Stimulated activated memory B cell treated with anti-CD40 and anti-IgM and Interleukin-4, amounts not matched to agents 10 μg/mL and 1 μg/mL and 100 μg/mL, for 72 hours (primary cell): ENCODE data around the gene DRICH1.
A peak's percentile ranks its signal among the peaks of the same experiment; 100 is the strongest.
"Not testable (repeated sequence)": the region's sequence is repeated elsewhere in the genome, so short reads cannot be mapped to it uniquely, and the experiment has no call there.

Source experiments
- ATAC-seq: fragments of 150-1000 bp; cut with Tn5 transposase; 2 replicates; pipeline ENCODE4 v1.10.0; 2021
- H3K27ac Mint-ChIP-seq: one replicate; pipeline ENCODE4 v1.8.0; 2022; ENCODE audit warnings: mild to moderate bottlenecking, mixed read lengths
- H3K27me3 Mint-ChIP-seq: one replicate; pipeline ENCODE4 v1.8.0; 2022; ENCODE audit warnings: mixed read lengths
- H3K36me3 Mint-ChIP-seq: one replicate; pipeline ENCODE4 v1.8.0; 2022; ENCODE audit warnings: mixed read lengths
- H3K4me1 Mint-ChIP-seq: one replicate; pipeline ENCODE4 v1.8.0; 2022; ENCODE audit warnings: mixed read lengths
- H3K4me3 Mint-ChIP-seq: one replicate; pipeline ENCODE4 v1.8.0; 2022; ENCODE audit warnings: mild to moderate bottlenecking, moderate library complexity, mixed read lengths
- H3K9me3 Mint-ChIP-seq: one replicate; pipeline ENCODE4 v1.8.0; 2022; ENCODE audit warnings: mixed read lengths

DRICH1 gene

GRCh38 chr22:23591201-23591791, 40.8 kb downstream of the DRICH1 start:
- Mint-ChIP-seq H3K4me3 (no peak overlapping the region), H3K27me3 (peaks cover 30% of the 10 kb centered on the region), H3K9me3 (no peaks in the 10 kb centered on the region), H3K27ac (no peak overlapping the region), H3K4me1 (peaks cover 14% of the 10 kb centered on the region), H3K36me3 (no peaks in the 10 kb centered on the region)
- ATAC-seq: peak; percentile 68

DNA sequence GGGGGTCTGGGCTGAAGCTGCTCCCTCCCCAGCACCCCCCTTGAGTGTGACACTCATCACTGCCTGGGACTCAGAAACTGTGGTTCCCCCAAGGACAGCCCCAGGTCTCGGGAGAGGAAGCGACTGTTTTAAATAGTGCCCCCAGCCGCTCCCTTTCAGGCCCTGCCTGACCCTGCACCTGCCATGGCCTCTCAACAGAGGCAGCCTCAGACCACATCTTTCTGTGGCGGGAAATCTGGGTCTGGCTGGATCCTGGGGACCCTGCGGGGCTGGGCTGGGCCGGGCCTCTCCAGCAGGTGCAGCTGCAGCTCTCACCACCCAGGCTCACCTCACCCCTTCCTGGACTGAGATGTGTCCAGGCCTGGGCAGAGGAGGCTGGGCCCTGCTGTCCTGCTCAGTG, 48.3 kb downstream of the DRICH1 start:
- ATAC-seq: peak; percentile 29
- H3K27ac Mint-ChIP-seq: no peak overlapping the region
- H3K36me3 Mint-ChIP-seq: no peaks in the 10 kb centered on the region
- peaks cover 28% of the 10 kb centered on the region for H3K4me1 Mint-ChIP-seq
- H3K4me3 Mint-ChIP-seq: no peak overlapping the region
- peaks cover 75% of the 10 kb centered on the region for H3K27me3 Mint-ChIP-seq
- H3K9me3 Mint-ChIP-seq: no peaks in the 10 kb centered on the region

DNA sequence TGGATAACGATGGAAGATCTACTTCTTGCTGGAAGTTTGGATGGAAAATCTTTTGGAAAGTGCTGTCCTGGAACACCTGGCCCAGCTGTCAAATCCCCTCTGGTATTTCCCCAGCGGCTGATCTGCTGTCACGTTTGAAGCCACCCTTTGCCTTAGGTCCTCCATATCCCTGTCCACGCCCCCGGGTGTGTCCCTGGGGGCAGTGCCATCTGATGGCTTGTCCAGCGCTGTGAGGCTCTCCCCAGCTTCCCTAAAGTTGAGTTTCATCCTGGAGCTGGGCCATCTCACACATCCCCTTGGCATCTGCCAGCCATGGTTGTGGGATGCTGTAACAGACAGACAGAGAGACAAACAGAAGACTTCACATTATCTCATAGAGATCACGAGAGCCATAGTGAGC, 49.0 kb downstream of the DRICH1 start:
- H3K36me3 Mint-ChIP-seq: no peaks in the 10 kb centered on the region
- no peak overlapping the region for H3K4me3 Mint-ChIP-seq
- H3K27me3 Mint-ChIP-seq: peaks cover 82% of the 10 kb centered on the region
- H3K27ac Mint-ChIP-seq: no peak overlapping the region
- no peaks in the 10 kb centered on the region for H3K9me3 Mint-ChIP-seq
- no peak for ATAC-seq
- H3K4me1 Mint-ChIP-seq: peaks cover 28% of the 10 kb centered on the region

DNA sequence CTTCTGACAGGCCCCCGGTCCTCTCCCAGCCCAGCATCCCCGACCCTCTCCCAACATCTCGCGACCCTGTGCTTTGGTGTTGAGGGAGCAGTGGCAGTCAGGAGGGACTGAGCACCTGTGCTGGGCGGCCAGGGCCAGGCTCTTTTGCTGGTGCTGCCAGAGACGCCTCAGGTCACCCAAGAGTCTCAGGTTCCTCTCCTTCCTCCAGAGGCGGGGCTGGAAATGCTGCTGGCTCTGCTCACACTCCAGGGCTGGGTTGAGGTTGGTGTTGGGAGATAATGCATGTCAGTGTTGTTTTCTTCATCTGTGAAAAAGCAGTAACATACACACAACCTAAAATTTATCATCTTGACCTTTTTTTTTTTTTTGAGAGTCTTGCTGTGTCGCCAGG, 50.9 kb downstream of the DRICH1 start:
- Mint-ChIP-seq H3K4me3 (no peak overlapping the region), H3K27me3 (peaks cover 88% of the 10 kb centered on the region), H3K36me3 (no peaks in the 10 kb centered on the region)

GRCh38 chr22:23580576-23581259, 51.4 kb downstream of the DRICH1 start:
- Mint-ChIP-seq H3K36me3 (no peaks in the 10 kb centered on the region), H3K27ac (no peak overlapping the region), H3K27me3 (peaks cover 94% of the 10 kb centered on the region), H3K9me3 (no peaks in the 10 kb centered on the region), H3K4me3 (no peak overlapping the region), H3K4me1 (peaks cover 28% of the 10 kb centered on the region)
- no peak for ATAC-seq

More for the DNA sequence above, 50.9 kb downstream of the DRICH1 start:
- no peaks in the 10 kb centered on the region for H3K9me3 Mint-ChIP-seq
- ATAC-seq: no peak
- peaks cover 28% of the 10 kb centered on the region for H3K4me1 Mint-ChIP-seq
- H3K27ac Mint-ChIP-seq: no peak overlapping the region

DNA sequence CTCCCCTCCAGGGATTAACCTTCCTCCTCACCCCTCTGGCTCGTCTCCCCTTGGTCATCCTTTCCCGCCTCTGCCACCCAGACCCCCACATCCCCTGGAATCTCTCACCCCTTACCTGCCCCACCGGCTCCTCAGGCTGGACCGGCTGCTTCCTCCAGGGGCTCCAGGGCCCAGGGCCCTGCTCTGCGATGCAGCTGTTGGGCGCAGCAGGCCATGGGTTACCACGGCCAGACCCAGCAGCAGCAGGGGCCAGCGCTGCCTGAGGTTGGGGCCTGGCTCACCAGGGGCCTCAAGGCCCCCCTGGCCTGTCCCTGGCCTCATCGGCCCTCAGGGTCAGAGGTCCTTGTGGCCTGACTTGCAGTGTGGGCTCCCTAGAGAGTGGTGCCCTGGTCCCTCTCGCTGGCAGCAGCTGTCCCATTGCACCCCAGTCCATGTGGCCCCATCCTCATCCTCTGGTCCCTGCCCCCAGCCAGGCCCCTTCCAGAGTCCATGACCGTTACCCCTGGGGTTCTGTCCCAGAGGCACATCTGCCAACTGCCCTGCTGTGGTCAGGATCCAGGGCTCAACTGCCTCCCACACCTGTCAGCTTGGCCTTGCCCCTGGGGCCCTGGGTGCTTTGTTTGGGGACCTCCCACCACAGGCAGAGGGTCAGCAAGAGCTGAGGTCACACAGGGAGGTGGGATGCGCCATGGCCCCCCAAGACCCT, 52.1 kb downstream of the DRICH1 start, which contains the start of gene IGLL1:
Gene IGLL1, minus strand, starts transcription at position 421 of the 706 bp plus-strand sequence. Its CDS starts 100 bp downstream, at position 321.
- H3K36me3 Mint-ChIP-seq: no peaks in the 10 kb centered on the region
- peaks cover 28% of the 10 kb centered on the region for H3K4me1 Mint-ChIP-seq
- no peak for ATAC-seq
- H3K27ac Mint-ChIP-seq: no peak within 1 kb of the TSS
- H3K27me3 Mint-ChIP-seq: peaks cover 97% of the 10 kb centered on the region
- H3K9me3 Mint-ChIP-seq: no peaks in the 10 kb centered on the region
- H3K4me3 Mint-ChIP-seq: no peak within 1 kb of the TSS

- H3K9me3 Mint-ChIP-seq: no peaks in the 10 kb centered on the region
- peaks cover 89% of the 10 kb centered on the region for H3K27me3 Mint-ChIP-seq
- no peak overlapping the region for H3K4me3 Mint-ChIP-seq
- no peak overlapping the region for H3K27ac Mint-ChIP-seq
- ATAC-seq: no peak
- H3K36me3 Mint-ChIP-seq: no peaks in the 10 kb centered on the region
- peaks cover 26% of the 10 kb centered on the region for H3K4me1 Mint-ChIP-seq
These were observed 52.8 kb downstream of the DRICH1 start for GRCh38 chr22:23579280-23579679.

DNA sequence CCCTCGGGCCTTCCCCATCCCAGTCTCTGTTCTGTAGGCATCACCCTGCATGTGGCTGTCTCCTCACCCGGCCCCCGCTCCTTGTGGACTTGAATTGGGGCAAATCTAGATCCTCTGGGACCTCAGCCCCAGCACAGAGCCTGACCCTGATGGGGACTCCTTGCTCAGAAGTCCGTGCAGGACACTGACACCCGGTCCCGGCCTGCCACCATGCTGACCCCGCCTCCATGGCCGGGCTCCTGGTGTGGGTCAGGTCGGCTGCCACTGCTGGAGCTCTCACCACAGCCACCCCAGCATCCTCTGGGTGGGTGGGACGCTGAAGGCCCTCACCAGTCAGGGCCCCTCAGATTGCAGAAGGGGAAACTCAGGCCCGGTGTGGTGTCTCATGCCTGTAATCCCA, 53.8 kb downstream of the DRICH1 start:
- Mint-ChIP-seq H3K4me3 (no peak overlapping the region), H3K4me1 (peaks cover 16% of the 10 kb centered on the region), H3K9me3 (no peaks in the 10 kb centered on the region), H3K27me3 (peaks cover 80% of the 10 kb centered on the region), H3K36me3 (no peaks in the 10 kb centered on the region), H3K27ac (no peak overlapping the region)
- no peak for ATAC-seq

DNA sequence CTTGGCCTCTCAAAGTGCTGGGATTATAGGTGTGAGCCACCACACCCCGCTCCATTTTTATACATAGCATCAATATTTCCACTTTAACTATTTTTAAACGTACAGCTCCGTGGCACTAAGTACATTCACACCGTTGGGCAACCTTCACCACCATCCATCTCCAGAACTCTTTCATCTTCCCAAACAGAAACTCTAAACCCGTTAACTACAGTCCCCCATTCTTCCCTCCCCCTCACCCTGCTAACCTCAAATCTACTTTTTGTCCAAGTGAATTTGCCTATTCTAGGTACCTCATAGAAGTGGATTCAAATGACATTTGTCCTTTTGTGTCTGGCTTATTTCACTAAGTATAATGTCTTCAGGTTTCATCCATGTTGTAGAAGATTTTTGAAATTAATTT, 55.4 kb downstream of the DRICH1 start:
- peaks cover 80% of the 10 kb centered on the region for H3K27me3 Mint-ChIP-seq
- no peak overlapping the region for H3K27ac Mint-ChIP-seq
- peaks cover 13% of the 10 kb centered on the region for H3K4me1 Mint-ChIP-seq
- H3K4me3 Mint-ChIP-seq: no peak overlapping the region
- H3K36me3 Mint-ChIP-seq: no peaks in the 10 kb centered on the region
- no peak for ATAC-seq
- no peaks in the 10 kb centered on the region for H3K9me3 Mint-ChIP-seq

- H3K4me3 Mint-ChIP-seq: no peak overlapping the region
These were observed 56.5 kb downstream of the DRICH1 start for GRCh38 chr22:23575601-23576000.

DNA sequence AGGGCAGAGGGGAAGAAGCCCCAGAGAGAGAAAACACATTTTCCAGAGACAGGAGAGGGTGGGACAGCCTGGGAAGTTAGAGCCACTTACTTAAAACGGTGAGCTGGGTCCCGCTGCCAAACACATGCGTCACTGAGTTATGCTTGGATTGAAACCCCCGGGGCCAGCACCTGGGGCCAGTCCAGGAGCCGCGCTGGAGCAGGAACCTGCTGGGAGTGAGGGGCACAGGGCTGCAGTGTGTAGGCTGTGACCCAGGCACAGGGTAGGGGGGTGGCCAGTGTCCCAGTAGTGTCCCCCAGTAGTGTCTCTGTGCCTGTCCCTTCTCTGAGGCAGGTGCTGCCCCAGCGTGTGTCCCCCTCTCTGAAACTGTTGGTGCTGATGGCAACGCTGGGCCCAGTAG, 57.2 kb downstream of the DRICH1 start:
- Mint-ChIP-seq H3K27me3 (peaks cover 62% of the 10 kb centered on the region), H3K4me1 (peaks cover 4% of the 10 kb centered on the region), H3K4me3 (no peak overlapping the region), H3K27ac (no peak overlapping the region), H3K9me3 (no peaks in the 10 kb centered on the region), H3K36me3 (no peaks in the 10 kb centered on the region)
- no peak for ATAC-seq

More at GRCh38 chr22:23575601-23576000, 56.5 kb downstream of the DRICH1 start:
- ATAC-seq: no peak
- Mint-ChIP-seq H3K36me3 (no peaks in the 10 kb centered on the region), H3K27ac (no peak overlapping the region), H3K27me3 (peaks cover 69% of the 10 kb centered on the region), H3K9me3 (no peaks in the 10 kb centered on the region), H3K4me1 (peaks cover 4% of the 10 kb centered on the region)

- Mint-ChIP-seq H3K27me3 (peaks cover 57% of the 10 kb centered on the region), H3K9me3 (no peaks in the 10 kb centered on the region), H3K27ac (no peak overlapping the region), H3K36me3 (no peaks in the 10 kb centered on the region), H3K4me3 (no peak overlapping the region), H3K4me1 (peaks cover 4% of the 10 kb centered on the region)
- ATAC-seq: peak; percentile 2
These were observed 57.7 kb downstream of the DRICH1 start for GRCh38 chr22:23574371-23574811.

DNA sequence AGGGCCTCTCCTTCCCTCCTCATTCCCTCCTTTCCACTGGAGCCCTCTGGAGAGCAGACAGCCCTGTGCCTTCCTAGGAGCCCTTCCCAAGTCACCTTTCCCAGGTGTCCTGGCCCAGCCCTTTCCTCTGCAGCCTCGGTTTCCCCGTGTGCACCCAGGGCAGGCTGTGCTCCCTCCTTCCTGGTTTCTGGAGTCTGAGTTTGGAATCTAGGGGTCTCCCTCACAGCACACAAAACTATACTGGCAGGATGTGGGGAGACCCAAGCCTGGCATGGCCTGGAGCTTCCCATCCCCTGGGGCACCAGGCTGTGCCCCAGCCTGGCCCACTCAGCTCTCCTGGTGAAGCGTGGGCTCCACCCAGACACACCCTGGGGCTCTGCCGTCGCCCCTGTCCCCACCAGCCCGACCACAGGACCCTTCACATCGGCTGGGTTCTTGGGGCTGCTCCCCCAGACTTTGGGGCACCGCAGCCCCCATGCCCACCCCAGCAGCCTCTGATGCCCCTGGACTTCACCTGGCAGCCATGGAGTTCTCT, 58.4 kb downstream of the DRICH1 start:
- ATAC-seq, H3K27ac Mint-ChIP-seq, H3K4me1 Mint-ChIP-seq, H3K9me3 Mint-ChIP-seq, H3K4me3 Mint-ChIP-seq, H3K36me3 Mint-ChIP-seq: not testable (repeated sequence)
- peaks cover 51% of the 10 kb centered on the region for H3K27me3 Mint-ChIP-seq

- H3K4me3 Mint-ChIP-seq, H3K27ac Mint-ChIP-seq: not testable (repeated sequence)
- H3K27me3 Mint-ChIP-seq: peaks cover 44% of the 10 kb centered on the region
These were observed 59.0 kb downstream of the DRICH1 start for GRCh38 chr22:23573106-23573505.

GRCh38 chr22:23571486-23571885, 60.6 kb downstream of the DRICH1 start:
- Mint-ChIP-seq H3K27me3 (peaks cover 45% of the 10 kb centered on the region), H3K36me3 (no peaks in the 10 kb centered on the region), H3K27ac (no peak overlapping the region), H3K4me3 (no peak overlapping the region), H3K4me1 (no peaks in the 10 kb centered on the region), H3K9me3 (no peaks in the 10 kb centered on the region)
- ATAC-seq: no peak

More at GRCh38 chr22:23573106-23573505, 59.0 kb downstream of the DRICH1 start:
- ATAC-seq, H3K4me1 Mint-ChIP-seq, H3K9me3 Mint-ChIP-seq, H3K36me3 Mint-ChIP-seq: not testable (repeated sequence)
